HL-60 (cell line): Measurements from ENCODE around the gene PDCD4.

Source experiments
- DNase-seq, 2 experiments: peaks; one replicate each; pipeline ENCODE4 v3.0.0-alpha.2; 2010 to 2020; ENCODE audit warnings: low read depth in 1 of 2, low spot score in 1 of 2
- H3K27ac ChIP-seq: fragments of 250-450 bp; sonication (Bioruptor Pico); replicated peaks from 2 replicates; pipeline ENCODE4 v1.5.1; 2020; ENCODE audit warnings: mild to moderate bottlenecking, moderate library complexity
- H3K27me3 ChIP-seq: fragments of 250-450 bp; sonication (Bioruptor Pico); 2 replicates; pipeline ENCODE4 v1.5.1; 2021; ENCODE audit warnings: mild to moderate bottlenecking, moderate library complexity; ENCODE audit not compliant: insufficient read depth, poor library complexity, severe bottlenecking
- H3K4me3 ChIP-seq: replicated peaks from 2 replicates; pipeline ENCODE4 v1.5.1; 2011; ENCODE audit warnings: mild to moderate bottlenecking, control low read depth, low read length; ENCODE audit not compliant: insufficient read depth
- GABPA ChIP-seq: IDR thresholded peaks from 2 replicates; pipeline ENCODE4 v1.6.1; 2012; ENCODE audit warnings: low read depth
- POLR2AphosphoS5 ChIP-seq: IDR thresholded peaks from 2 replicates; pipeline ENCODE4 v1.6.1; 2012; ENCODE audit warnings: low read depth
- REST ChIP-seq: IDR thresholded peaks from 2 replicates; pipeline ENCODE4 v1.6.1; 2012; ENCODE audit warnings: low read depth; ENCODE audit not compliant: insufficient replicate concordance
- SPI1 ChIP-seq: IDR thresholded peaks from 2 replicates; pipeline ENCODE4 v1.6.1; 2012; ENCODE audit warnings: low read depth, mild to moderate bottlenecking, borderline replicate concordance
- TF ChIP-seq, protein P1 (sequence below): IDR thresholded peaks from one replicate; pipeline ENCODE4 v1.5.1; 2011; ENCODE audit warnings: low read length, control low read depth, inconsistent platforms; ENCODE audit not compliant: insufficient read depth

Gene PDCD4

GRCh38 chr10:110918643-110919348 is 47.1 kb downstream of the PDCD4 start, which contains the start of gene BBIP1:
Gene BBIP1 (minus strand): TSS chr10:110919180. CDS start chr10:110918157, 1,023 bp downstream.
- Histone ChIP-seq H3K27ac (peak within 1 kb of the TSS; percentile 99), H3K4me3 (peak within 1 kb of the TSS; percentile 79), H3K27me3 (no peaks in the 10 kb centered on the region)
- peak; percentile 98 to 100 for DNase-seq
- peak; percentile 69 for TF ChIP-seq POLR2AphosphoS5
- TF ChIP-seq, protein P1, sequence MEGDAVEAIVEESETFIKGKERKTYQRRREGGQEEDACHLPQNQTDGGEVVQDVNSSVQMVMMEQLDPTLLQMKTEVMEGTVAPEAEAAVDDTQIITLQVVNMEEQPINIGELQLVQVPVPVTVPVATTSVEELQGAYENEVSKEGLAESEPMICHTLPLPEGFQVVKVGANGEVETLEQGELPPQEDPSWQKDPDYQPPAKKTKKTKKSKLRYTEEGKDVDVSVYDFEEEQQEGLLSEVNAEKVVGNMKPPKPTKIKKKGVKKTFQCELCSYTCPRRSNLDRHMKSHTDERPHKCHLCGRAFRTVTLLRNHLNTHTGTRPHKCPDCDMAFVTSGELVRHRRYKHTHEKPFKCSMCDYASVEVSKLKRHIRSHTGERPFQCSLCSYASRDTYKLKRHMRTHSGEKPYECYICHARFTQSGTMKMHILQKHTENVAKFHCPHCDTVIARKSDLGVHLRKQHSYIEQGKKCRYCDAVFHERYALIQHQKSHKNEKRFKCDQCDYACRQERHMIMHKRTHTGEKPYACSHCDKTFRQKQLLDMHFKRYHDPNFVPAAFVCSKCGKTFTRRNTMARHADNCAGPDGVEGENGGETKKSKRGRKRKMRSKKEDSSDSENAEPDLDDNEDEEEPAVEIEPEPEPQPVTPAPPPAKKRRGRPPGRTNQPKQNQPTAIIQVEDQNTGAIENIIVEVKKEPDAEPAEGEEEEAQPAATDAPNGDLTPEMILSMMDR: no peak
- peak; percentile 89 for TF ChIP-seq GABPA
- TF ChIP-seq SPI1: peak; percentile 83
- peak; percentile 57 for TF ChIP-seq REST

- peak within 1 kb of the TSS; percentile 99 for H3K27ac ChIP-seq
- H3K27me3 ChIP-seq: no peaks in the 10 kb centered on the region
- TF ChIP-seq, protein P1: no peak
- TF ChIP-seq SPI1: no peak
- TF ChIP-seq POLR2AphosphoS5: peak; percentile 36; the same call in 1 of the 2 replicates
- TF ChIP-seq REST: no peak
- no peak for TF ChIP-seq GABPA
- DNase-seq: no peak
- peak within 1 kb of the TSS; percentile 79 for H3K4me3 ChIP-seq
Measured at GRCh38 chr10:110919349-110919931, 47.7 kb downstream of the PDCD4 start, which contains the start of gene SHOC2. Gene SHOC2 (plus strand): TSS chr10:110919604. CDS start chr10:110964359, 44,755 bp downstream.

GRCh38 chr10:110919971-110920881 is 48.5 kb downstream of the PDCD4 start:
- TF ChIP-seq POLR2AphosphoS5 (peak; percentile 20; the same call in 1 of the 2 replicates), REST (no peak), SPI1 (peak; percentile 80; the same call in 1 of the 2 replicates)
- TF ChIP-seq, protein P1: no peak
- no peaks in the 10 kb centered on the region for H3K27me3 ChIP-seq
- DNase-seq: peak; percentile 63 to 72
- H3K27ac ChIP-seq: peak overlapping the region; percentile 93
- H3K4me3 ChIP-seq: peak overlapping the region; percentile 63
